ENCODE results near the gene CCAR1.

Gene CCAR1

DNA sequence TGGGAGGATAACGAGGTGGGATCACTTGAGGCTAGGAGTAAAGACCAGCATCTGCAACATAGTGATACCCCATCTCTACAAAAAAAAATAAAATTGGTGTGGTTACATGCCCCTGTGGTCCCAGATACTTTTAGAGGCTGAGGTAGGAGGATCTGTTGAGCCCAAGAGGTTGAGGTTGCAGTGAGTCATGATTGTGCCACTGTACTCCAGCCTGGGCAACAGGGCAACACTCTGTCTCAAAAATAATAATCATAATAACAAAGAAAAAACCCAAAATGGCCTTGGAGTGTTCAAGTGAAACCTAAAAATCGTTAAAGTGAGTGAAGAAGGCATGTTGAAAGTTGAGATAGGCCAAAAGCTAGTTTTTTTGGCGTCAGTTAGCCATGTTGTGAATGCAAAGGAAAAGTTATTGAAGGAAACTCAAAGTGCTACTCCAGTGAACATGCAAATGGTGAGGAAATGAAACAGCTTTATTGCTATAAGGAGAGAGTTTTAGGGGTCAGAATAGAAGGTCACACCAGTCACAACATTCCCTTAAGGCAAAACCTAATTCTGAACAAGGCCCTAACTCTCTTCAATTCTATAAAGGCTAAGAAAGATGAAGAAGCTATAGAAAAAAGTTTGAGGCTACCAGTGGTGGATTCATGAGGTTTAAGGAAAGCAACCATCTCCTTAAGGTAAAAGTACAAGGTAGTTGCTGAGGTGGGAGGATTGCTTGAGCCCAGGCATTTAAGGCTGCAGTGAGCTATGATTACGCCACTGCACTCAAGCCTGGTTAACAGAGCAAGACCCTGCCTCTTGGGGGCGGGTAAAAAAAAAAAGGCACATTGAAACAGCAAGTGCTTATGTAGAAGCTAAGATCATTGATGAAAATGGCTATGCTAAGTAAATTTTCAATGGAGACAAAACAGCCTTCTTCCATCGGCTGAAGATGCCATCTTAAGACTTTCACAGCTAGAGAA lies 60.9 kb downstream of the CCAR1 start:
- H3K4me3 ChIP-seq (replicated peaks; ENCODE audit: low read depth, low read length): no peak overlapping the region
- no peak for DNase-seq (ENCODE audit: low read depth)
- TF ChIP-seq, protein P1, sequence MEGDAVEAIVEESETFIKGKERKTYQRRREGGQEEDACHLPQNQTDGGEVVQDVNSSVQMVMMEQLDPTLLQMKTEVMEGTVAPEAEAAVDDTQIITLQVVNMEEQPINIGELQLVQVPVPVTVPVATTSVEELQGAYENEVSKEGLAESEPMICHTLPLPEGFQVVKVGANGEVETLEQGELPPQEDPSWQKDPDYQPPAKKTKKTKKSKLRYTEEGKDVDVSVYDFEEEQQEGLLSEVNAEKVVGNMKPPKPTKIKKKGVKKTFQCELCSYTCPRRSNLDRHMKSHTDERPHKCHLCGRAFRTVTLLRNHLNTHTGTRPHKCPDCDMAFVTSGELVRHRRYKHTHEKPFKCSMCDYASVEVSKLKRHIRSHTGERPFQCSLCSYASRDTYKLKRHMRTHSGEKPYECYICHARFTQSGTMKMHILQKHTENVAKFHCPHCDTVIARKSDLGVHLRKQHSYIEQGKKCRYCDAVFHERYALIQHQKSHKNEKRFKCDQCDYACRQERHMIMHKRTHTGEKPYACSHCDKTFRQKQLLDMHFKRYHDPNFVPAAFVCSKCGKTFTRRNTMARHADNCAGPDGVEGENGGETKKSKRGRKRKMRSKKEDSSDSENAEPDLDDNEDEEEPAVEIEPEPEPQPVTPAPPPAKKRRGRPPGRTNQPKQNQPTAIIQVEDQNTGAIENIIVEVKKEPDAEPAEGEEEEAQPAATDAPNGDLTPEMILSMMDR (IDR thresholded peaks at IDR 0.05; ENCODE audit: low read length, missing control alignments): no peak

DNA sequence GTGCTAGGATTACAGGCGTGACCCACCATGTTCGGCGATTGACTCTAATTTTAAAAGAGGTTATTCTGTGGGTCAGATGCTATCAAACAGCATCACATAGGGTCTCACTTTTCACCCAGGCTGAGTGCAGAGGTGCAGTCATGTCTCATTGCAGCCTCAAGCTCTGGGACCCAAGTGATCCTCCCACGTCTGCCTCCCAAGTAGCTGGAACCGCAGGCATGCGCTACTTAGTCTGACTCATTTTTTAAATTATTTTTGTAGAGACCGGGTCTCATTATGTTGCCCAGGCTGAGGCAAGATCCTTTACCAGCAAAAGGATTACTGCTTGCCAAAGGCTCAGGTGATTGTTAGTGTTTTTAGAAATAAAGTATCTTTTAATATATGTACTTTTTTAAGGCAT lies 63.4 kb downstream of the CCAR1 start:
- TF ChIP-seq, protein P1 (IDR thresholded peaks at IDR 0.05; ENCODE audit: low read length, missing control alignments): no peak
- no peak overlapping the region for H3K4me3 ChIP-seq (replicated peaks; ENCODE audit: low read depth, low read length)
- DNase-seq (ENCODE audit: low read depth): peak; percentile 6

DNA sequence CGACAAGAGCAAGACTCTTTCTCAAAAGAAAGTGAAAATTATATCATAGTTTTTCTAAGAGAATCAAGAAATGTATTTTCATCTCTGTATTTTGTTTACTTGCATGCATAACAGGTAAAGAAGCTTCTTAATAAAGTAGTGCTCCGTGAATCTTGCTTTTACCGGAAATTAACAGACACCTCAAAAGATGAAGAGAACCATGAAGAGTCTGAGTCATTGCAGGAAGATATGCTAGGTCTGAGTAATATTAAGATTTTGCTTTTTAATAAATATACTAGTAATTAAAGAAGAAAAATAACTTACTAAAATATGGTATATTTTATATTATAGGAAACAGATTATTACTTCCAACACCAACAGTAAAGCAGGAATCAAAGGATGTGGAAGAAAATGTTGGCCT lies 66.8 kb downstream of the CCAR1 start:
- no peak for DNase-seq (ENCODE audit: low read depth)
- no peak overlapping the region for H3K4me3 ChIP-seq (replicated peaks; ENCODE audit: low read depth, low read length)
- TF ChIP-seq, protein P1 (IDR thresholded peaks at IDR 0.05; ENCODE audit: low read length, missing control alignments): no peak

DNA sequence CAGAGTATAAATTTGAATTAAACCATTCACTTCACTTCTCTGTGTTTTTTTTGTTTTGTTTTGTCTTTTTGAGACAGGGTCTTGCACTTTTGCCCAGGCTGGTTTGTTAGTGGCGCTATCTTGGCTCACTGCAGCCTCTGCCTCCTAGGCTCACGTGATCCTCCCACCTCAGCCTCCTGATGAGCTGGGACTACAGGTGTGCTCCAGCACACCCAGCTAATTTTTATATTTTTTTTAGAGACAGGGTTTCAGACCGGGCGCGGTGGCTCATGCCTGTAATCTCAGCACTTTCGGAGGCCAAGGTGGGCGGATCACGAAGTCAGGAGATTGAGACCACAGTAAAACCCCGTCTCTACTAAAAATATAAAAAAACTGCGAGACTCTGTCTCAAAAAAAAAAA lies 69.4 kb downstream of the CCAR1 start:
- H3K4me3 ChIP-seq (replicated peaks; ENCODE audit: low read depth, low read length): no peak overlapping the region
- no peak for DNase-seq (ENCODE audit: low read depth)
- TF ChIP-seq, protein P1 (IDR thresholded peaks at IDR 0.05; ENCODE audit: low read length, missing control alignments): no peak

DNA sequence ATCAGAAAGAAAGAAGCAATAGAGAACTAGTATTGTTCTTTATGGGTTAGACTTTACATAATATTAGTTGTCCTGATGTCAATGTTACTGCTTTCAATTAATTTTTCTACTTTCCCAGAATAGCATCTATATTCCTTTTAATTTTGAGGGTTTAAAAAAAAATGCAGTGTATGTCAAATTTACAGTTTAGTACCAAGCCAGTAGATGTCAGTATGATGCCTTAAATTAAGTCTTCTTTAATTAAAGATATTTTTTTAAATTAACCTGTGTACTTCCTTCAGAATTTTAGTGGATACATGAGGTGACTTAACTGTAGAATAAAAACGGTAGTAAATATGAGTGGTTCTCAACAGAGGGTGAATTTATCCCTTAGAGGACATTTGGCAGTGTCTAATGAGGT lies 71.1 kb downstream of the CCAR1 start:
- TF ChIP-seq, protein P1 (IDR thresholded peaks at IDR 0.05; ENCODE audit: low read length, missing control alignments): peak; percentile 9
- DNase-seq (ENCODE audit: low read depth): peak; percentile 28
- no peak overlapping the region for H3K4me3 ChIP-seq (replicated peaks; ENCODE audit: low read depth, low read length)

DNA sequence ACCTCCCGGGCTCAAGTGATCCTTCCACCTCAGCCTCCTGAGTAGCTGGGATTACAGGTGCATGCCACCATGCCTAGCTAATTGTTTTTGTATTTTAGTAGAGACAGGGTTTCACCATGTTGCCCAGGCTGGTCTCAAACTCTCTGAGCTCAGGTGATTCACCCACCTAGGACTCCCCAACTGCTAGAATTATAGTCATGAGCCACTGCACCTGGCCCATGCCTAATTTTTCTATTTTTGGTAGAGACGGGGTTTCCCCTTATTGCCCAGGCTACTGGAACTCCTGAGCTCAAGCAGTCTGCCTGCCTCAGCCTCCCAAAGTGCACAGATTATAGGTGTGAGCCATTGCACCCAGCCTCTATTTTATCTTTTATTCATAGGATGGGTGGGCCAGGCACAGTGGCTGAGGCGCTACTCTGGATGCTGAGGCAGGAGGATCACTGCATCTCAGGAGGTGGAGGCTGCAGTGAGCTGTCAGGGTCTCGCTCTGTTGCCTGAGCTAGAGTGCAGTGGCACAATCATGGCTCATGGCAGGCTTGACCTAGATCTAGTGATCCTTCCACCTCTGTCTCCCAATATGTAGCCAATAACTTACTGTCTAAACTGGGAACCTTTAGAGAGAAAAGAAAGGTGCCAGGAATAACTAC lies 75.0 kb downstream of the CCAR1 start:
- no peak overlapping the region for H3K4me3 ChIP-seq (replicated peaks; ENCODE audit: low read depth, low read length)
- TF ChIP-seq, protein P1 (IDR thresholded peaks at IDR 0.05; ENCODE audit: low read length, missing control alignments): no peak
- no peak for DNase-seq (ENCODE audit: low read depth)
